Measurements from ENCODE around the gene PRKN.

DNA sequence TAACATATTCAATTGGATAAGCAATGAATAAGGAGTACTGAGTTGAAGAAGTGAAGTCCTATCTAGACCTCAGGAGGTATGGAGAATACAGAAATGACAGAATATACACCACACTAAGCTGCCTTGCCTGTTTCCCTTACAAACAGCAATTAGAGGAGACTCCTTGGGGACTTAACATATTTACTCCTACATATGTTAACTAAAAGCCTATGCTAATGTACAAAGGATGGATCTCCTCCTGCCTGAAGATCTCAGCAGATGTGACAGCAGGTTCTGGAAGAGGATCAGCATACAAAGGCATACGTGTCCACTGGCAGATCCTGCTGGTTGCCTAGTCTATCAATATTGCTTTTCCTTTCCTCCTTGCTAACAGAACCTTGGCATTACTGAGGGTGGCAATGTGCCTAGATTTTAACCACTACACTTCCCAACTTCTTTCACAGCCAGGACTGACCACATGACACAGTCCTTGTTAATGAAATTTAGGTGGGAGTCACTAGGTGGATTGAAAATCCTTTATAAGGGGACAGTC is 29.6 kb downstream of the PRKN start:
- TF ChIP-seq CTCF (IDR thresholded peaks at IDR 0.05) (no peak), POLR2A (IDR thresholded peaks at IDR 0.05) (no peak), EP300 (IDR thresholded peaks at IDR 0.05; ENCODE audit: low read depth) (no peak)
